Retinal pigment epithelial cell (primary cell): Measurements from ENCODE around the gene CGB5.
"Not testable (repeated sequence)": the region's sequence is repeated elsewhere in the genome, so short reads cannot be mapped to it uniquely, and the experiment has no call there.

ENCODE experiments used
- DNase-seq: peaks from one replicate; pipeline ENCODE4 v3.0.0-alpha.2; 2010; ENCODE audit warnings: low read depth
- H3K4me3 ChIP-seq: 2 replicates; pipeline ENCODE4 v1.5.1; 2011; ENCODE audit warnings: mild to moderate bottlenecking, low read length, control low read depth, moderate library complexity
- TF ChIP-seq, protein P1 (sequence below): conservative IDR thresholded peaks from 2 replicates; pipeline ENCODE4 v1.5.1; 2011; ENCODE audit warnings: low read depth, low read length, control low read depth, inconsistent platforms

Gene CGB5

DNA sequence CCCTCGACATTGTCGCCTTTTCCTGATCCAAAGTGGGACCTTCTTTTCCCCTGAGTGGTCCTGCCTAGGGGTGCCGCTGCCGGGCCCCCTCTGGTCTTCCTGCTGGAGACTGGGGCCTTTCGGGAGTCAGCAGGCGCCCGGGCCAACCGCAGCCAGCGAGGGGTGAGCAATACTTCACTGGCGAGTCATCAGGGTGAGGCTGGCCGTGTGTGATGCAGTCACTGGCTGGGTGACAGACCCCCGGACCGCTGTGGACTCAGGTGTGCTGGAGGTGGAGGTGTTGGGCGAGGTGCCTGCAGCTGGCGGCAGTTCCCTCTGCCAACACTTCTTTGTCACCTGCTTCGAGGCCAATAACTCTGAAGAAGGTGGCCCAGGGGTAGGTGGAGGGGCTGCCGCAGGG, 1.5 kb upstream of the CGB5 start:
- TF ChIP-seq, protein P1, sequence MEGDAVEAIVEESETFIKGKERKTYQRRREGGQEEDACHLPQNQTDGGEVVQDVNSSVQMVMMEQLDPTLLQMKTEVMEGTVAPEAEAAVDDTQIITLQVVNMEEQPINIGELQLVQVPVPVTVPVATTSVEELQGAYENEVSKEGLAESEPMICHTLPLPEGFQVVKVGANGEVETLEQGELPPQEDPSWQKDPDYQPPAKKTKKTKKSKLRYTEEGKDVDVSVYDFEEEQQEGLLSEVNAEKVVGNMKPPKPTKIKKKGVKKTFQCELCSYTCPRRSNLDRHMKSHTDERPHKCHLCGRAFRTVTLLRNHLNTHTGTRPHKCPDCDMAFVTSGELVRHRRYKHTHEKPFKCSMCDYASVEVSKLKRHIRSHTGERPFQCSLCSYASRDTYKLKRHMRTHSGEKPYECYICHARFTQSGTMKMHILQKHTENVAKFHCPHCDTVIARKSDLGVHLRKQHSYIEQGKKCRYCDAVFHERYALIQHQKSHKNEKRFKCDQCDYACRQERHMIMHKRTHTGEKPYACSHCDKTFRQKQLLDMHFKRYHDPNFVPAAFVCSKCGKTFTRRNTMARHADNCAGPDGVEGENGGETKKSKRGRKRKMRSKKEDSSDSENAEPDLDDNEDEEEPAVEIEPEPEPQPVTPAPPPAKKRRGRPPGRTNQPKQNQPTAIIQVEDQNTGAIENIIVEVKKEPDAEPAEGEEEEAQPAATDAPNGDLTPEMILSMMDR, result no peak
- DNase-seq, result no peak
- H3K4me3 ChIP-seq, result no peak overlapping the region

DNA sequence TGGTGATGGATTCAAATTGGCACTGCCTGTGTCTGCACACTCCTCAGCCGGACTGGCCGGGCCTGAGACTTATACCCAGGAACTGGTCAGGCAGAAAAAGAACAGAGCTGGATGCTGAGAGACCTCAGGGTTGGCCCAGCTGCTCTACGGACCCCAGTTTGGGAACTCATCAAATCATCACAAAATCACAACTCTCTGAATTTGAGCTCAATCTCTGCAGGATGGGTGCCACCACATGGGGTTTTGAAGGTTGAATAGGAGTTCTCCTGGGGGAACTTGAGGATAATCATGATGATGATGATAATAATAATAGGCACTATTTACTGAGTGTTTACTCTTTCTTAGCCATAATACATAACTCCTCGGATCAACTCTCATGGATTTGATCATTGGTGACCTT, 982 bp upstream of the CGB5 start:
- not testable (repeated sequence) for DNase-seq, H3K4me3 ChIP-seq

DNA sequence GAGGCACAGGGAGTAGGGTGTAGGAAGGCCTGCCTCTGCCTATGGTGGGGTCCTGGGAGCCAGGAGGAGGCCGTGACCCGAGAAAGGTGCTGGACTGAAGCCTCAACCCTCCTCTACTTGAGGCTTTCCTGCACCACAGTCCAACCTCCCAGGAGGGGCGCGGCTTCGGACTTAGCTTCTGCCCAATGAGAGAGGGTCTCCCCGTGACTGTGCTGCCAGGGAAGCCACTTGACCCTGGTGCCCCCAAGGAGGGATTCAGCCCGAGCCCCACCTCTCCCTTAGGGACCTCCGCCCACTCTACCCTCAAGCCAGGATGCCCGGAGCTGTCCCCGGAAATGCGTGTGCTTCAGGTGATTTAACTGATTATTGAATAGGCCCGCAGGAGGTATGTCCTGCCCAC, 5.4 kb downstream of the CGB5 start, which contains the start of gene CGB8:
Gene CGB8, minus strand, starts transcription at position 101 of the 400 bp plus-strand sequence. CDS start 372 bp downstream, outside the sequence.
- DNase-seq, H3K4me3 ChIP-seq: not testable (repeated sequence)

DNA sequence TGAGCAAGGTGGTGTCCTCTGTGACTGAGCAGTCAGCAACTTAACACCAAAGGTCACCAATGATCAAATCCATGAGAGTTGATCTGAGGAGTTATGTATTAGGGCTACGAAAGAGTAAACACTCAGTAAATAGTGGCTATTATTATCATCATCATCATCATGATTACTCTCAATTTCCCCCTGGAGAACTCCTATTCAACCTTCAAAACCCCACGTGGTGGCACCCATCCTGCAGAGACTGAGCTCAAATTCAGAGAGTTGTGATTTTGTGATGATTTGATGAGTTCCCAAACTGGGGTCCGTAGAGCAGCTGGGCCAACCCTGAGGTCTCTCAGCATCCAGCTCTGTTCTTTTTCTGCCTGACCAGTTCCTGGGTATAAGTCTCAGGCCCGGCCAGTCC, 6.2 kb downstream of the CGB5 start:
- H3K4me3 ChIP-seq, DNase-seq: not testable (repeated sequence)

DNA sequence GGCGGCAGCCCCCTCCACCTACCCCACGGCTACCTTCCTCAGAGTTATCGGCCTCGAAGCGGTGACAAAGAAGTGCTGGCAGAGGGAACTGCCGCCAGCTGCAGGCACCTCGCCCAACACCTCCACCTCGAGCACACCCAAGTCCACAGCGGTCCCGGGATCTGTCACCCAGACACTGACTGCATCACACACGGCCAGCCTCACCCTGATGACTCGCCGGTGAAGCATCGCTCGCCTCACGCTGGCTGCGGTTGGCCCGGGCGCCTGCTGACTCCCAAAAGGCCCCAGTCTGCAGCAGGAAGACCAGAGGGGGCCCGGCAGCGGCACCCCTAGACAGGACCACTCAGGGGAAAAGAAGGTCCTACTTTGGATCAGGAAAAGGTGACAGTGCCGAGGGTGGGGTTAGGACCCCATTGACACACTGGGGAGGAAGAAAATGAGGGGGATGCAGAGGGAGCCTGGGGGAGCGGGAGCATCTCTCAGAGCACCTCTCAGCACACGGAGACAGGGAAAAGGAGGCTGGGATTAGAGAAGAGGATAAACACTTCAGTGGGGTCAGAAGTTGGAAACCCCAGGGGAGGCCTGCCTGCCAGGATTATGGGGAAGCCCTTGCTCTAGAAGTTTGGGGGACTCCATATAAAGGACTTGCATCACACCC, 6.9 kb downstream of the CGB5 start:
- not testable (repeated sequence) for DNase-seq, H3K4me3 ChIP-seq

DNA sequence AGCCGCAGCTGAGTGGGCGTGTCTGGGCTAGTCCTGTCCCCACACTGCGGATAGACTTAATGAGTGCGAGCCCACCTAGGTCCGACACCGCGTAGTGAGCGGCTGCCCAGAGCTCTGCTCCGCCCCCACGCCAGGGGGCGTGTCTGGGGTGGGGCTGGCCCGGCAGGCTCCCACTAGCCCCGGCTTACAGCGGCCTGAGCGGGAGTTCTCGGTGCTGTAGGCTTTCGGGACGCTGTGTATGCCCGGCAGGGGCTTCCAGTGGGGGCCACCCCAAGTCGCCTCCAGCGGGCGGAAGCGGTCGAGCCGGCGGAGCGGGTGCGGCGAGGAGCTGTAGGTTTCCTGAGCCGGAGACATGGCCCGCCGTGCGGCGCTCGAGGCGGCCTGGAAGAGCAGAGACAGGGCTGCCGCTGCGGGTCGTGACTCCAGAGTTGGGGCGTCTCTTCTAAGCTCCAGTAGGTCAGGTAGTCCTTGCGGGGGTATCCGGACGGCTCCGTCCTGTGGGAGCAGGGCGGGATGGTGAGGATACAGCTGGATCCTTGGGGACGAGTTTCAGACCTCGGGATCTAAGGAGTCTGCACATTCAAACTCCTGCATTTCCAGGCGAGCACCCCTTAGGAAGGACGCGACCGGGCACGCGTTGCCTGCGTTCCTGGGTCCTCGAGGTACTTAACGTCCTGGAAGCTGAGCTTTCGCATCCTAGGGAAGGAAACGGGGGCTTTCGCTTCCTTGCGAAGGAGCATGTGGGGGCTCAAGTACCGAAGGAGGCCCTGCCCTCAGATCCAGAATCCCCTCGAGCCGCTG, 12.7 kb downstream of the CGB5 start:
- no peak for DNase-seq
- TF ChIP-seq, protein P1, result peak; percentile 43
- peak overlapping the region; percentile 53 for H3K4me3 ChIP-seq

DNA sequence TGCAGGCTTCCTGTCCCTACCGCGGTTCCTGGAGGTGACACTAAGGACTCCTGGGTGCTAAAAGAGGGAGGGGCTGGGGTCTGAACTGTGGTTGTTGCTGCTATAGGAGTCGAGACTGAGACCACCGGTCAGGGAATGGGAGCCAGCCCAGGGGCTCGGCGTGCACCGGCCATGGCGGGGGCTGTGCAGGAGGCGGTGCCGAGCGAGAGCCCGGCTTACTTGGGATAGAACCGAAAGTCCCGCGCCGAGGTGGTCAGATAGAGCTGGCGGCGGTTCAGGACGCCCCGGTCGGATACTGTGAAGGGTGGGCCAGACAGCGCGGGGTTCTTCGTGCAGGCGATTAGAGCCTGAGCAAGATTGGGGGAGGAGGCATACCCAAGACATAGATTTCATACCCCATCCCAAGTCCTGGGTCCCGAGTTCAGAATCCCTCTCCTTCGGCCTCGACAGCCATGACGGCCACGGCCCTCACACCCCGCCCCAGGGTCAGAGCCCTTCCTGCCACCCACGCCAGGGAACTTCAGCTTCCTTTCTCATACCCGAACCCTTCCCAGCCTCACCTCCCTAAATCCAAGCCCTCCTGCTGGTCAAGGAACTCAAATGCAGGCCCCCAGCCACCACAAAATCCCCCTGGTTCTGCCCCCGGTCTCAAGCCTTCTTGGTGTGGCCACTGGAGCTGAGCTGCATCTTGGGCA, 13.4 kb downstream of the CGB5 start:
- DNase-seq, result not testable (repeated sequence)
- peak overlapping the region; percentile 53 for H3K4me3 ChIP-seq

DNA sequence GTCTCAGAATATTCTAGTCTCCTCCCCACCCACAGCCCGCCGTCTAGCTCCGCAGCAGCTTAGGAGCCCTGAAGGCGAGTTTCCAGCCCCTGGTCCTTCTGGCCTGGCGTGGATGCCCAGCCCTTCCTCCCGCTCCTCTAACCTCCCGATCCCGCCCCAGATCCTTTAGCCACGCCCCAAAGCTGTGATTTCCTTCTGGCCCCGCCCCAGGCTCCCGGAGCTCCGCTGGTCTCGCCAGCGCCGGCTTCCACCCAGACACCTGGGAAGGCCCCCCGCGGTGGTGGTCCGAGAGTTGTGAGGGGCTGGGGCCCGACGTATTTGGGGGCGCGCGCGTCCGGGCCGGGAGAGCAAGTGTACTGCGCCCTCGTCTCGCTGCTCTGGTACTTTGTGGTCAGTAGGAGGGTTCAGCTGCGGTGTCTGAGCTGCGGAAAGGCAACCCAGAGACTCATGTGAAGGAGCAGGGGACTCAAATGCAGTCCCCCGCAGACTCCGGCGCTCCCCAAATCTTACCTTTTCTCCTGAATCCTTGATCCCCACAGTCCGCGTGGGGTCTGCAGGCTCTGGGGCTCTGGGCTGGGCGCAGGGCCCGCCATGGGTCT, 14.1 kb downstream of the CGB5 start, which contains the start of gene CGB7:
Gene CGB7, minus strand, starts transcription at position 114 of the 599 bp plus-strand sequence. CDS start 2,374 bp downstream, outside the sequence.
- peak within 1 kb of the TSS; percentile 53 for H3K4me3 ChIP-seq
- DNase-seq, result no peak
- TF ChIP-seq, protein P1, result no peak

DNA sequence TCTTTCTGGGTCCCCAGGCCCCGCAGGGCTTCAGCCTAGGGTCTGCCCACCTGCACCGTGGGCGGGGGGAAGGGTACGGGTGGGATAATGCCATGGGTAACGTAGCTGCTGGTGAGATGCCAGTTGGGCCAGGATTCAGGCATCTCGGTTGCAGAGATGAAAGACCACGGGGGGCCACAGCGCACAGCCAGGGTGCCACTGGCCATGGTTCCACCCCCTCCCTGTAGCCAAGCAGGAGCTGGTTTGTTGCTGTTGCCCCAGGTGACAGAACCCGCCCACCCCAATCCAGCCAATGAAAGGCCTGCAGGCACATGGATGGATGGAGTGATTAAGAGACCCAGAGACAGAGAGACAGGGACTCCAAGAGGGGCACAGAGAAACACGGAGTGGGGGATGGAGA, 14.9 kb downstream of the CGB5 start:
- TF ChIP-seq, protein P1, result no peak
- H3K4me3 ChIP-seq, result no peak overlapping the region
- DNase-seq, result no peak
